Panc1 (cell line): ENCODE data around the gene CTBP1.

ENCODE experiments used
- CTCF ChIP-seq: fragments of 450-650 bp; IDR thresholded peaks from 2 replicates; pipeline ENCODE4 v1.5.1; 2017; ENCODE audit warnings: mild to moderate bottlenecking
- POLR2AphosphoS5 ChIP-seq: IDR thresholded peaks from 2 replicates; pipeline ENCODE4 v1.6.1; 2012; ENCODE audit warnings: mild to moderate bottlenecking, low read depth, low read length, moderate library complexity
- REST ChIP-seq, 2 experiments: IDR thresholded peaks; 2 replicates each; pipeline ENCODE4 v1.6.1; 2011 to 2012; ENCODE audit warnings: low read depth in 2 of 2, control low read depth in 1 of 2, low read length in 1 of 2, mild to moderate bottlenecking in 1 of 2, moderate library complexity in 1 of 2; ENCODE audit not compliant: insufficient read depth in 1 of 2

GRCh38 chr4:1229117-1229849 is 19.6 kb downstream of the CTBP1 start:
- TF ChIP-seq CTCF (no peak), POLR2AphosphoS5 (no peak), REST (IDR thresholded peaks at IDR 0.05; ENCODE audit: insufficient read depth in 1 of 2, low read depth in 2 of 2, low read length in 1 of 2) (no peak)
